PC-3 (cell line): ENCODE measurements around the gene OR6X1.

ENCODE experiments used
- EZH2 ChIP-seq: fragments of 300-600 bp; sonication (generic); IDR thresholded peaks from one replicate; pipeline ENCODE4 v1.6.1; 2017; ENCODE audit warnings: antibody characterized with exemption, mild to moderate bottlenecking, low read length; ENCODE audit not compliant: unreplicated experiment
- EZH2phosphoT487 ChIP-seq: fragments of 300-600 bp; sonication (generic); IDR thresholded peaks from 2 replicates; pipeline ENCODE4 v1.6.1; 2018; ENCODE audit warnings: mild to moderate bottlenecking, antibody characterized with exemption, low read length, borderline replicate concordance
- TF ChIP-seq, protein P1 (sequence below): fragments of 300-600 bp; sonication (generic); conservative IDR thresholded peaks from 2 replicates; pipeline ENCODE4 v1.5.1; 2017; ENCODE audit warnings: antibody characterized with exemption, low read depth, mild to moderate bottlenecking, low read length

DNA sequence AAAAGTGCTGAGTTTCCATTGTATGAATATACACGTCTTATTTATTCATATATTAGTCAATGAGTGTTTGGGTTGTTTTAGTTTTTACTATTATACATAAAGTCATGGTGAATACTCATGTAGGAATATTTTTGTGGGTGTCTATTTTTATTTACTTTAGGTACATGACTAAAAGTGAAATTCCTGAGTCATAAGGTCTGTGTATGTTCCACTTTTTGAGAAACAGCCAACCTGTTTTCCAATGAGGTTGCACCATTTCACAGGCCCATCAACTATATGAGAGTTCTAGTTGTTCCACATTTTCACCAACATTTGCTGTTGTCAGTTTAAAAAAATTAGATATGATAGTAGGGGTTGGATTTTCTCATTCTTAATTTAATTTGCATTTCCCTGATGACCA is 6.6 kb upstream of the OR6X1 start:
- TF ChIP-seq, protein P1, sequence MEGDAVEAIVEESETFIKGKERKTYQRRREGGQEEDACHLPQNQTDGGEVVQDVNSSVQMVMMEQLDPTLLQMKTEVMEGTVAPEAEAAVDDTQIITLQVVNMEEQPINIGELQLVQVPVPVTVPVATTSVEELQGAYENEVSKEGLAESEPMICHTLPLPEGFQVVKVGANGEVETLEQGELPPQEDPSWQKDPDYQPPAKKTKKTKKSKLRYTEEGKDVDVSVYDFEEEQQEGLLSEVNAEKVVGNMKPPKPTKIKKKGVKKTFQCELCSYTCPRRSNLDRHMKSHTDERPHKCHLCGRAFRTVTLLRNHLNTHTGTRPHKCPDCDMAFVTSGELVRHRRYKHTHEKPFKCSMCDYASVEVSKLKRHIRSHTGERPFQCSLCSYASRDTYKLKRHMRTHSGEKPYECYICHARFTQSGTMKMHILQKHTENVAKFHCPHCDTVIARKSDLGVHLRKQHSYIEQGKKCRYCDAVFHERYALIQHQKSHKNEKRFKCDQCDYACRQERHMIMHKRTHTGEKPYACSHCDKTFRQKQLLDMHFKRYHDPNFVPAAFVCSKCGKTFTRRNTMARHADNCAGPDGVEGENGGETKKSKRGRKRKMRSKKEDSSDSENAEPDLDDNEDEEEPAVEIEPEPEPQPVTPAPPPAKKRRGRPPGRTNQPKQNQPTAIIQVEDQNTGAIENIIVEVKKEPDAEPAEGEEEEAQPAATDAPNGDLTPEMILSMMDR, result no peak
- TF ChIP-seq EZH2, result no peak
- no peak for TF ChIP-seq EZH2phosphoT487
